ENCODE data around the gene PIK3AP1. TPM values are rescaled to one million over a fixed set of nuclear protein-coding genes. Genes with fewer than 3 reads are reported as not detected.

Gene PIK3AP1
- total RNA-seq, 1 experiment from 2014 or later = 1.7 TPM

DNA sequence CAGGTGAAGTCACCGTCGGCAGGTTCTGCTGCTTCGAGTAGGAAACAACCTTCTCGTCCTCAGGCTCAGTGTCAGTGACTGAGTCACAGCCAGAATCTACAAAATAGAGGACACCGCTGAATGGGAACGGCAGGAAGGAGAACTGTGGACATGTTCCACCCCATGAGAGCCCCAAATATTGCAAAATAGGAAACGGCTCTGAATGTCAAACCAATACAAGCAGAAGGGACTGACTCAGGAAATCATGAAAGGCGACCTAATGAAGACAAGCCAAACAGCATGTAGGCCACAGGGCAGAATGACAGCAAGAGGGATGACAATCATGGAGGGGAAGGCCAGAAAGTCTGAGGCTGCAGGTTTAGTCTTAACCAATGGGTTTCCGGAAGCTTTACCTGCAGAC lies 63.5 kb downstream of the PIK3AP1 start:
- no peak overlapping the region for H2BK5ac ChIP-seq (ENCODE audit: insufficient read length, low read length)
- H3K23me2 ChIP-seq (ENCODE audit: insufficient read length, low read depth, low read length, poor library complexity, severe bottlenecking) = no peaks in the 10 kb centered on the region
- no peak overlapping the region for H3K18ac ChIP-seq (ENCODE audit: insufficient read length, low read depth, low read length)
- no peak overlapping the region for H3K9ac ChIP-seq (ENCODE audit: extremely low read depth, insufficient read length, low read length)
- peaks cover 3 to 10% (median 5%) of the 10 kb centered on the region in 3 experiments; a peak in 6 of 7 replicates for H3K36me3 Mint-ChIP-seq (ENCODE audit: insufficient read depth in 1 of 3, low read depth in 3 of 3)
- no peak overlapping the region for H3K27ac Mint-ChIP-seq
- H3K79me1 ChIP-seq (ENCODE audit: insufficient read depth, low read depth, low read length, poor library complexity, severe bottlenecking) = no peaks in the 10 kb centered on the region
- no peaks in the 10 kb centered on the region for H3K4me1 ChIP-seq (ENCODE audit: insufficient read depth, low read length)
- no CpG with 5 or more reads among the region's 9 CpGs for WGBS (ENCODE audit: extremely low coverage, insufficient read length, low lambda C conversion rate)
- no peak overlapping the region for H3K23ac ChIP-seq (ENCODE audit: insufficient read length, low read depth, low read length)
- no peaks in the 10 kb centered on the region for H3K27me3 ChIP-seq (ENCODE audit: insufficient read depth, low read length)
- no peak overlapping the region for H3K14ac ChIP-seq (ENCODE audit: insufficient read depth, low read length)
- H2AK5ac ChIP-seq (ENCODE audit: insufficient read length, low read length) = no peak overlapping the region
- H2BK12ac ChIP-seq (ENCODE audit: insufficient read length, low read depth, low read length) = no peak overlapping the region
- no peak overlapping the region for H3K4me3 Mint-ChIP-seq
- no peak overlapping the region for H3K27ac ChIP-seq (ENCODE audit: insufficient read length, low read depth, low read length)
- H4K20me1 ChIP-seq (ENCODE audit: control insufficient read depth, insufficient read depth, insufficient read length) = no peaks in the 10 kb centered on the region
- DNase-seq = no peak
- H3K56ac ChIP-seq (ENCODE audit: insufficient read length, low read depth, low read length) = no peak overlapping the region
- H3K9me3 Mint-ChIP-seq = peaks cover 3 to 8% of the 10 kb centered on the region in 2 experiments; a peak in 4 of 5 replicates
- H2AFZ ChIP-seq (ENCODE audit: low read length) = no peak overlapping the region
- no peaks in the 10 kb centered on the region for H3K27me3 Mint-ChIP-seq (ENCODE audit: low read depth)
- H4K91ac ChIP-seq (ENCODE audit: insufficient read length, low read depth, low read length) = no peak overlapping the region
- no peak overlapping the region for H3T11ph ChIP-seq (ENCODE audit: low read length)
- H2BK120ac ChIP-seq (ENCODE audit: low read depth, low read length, poor library complexity, severe bottlenecking) = no peak overlapping the region
- H4K8ac ChIP-seq (replicated peaks; ENCODE audit: insufficient read length, low read depth, low read length) = no peak overlapping the region
- no peak overlapping the region for H3K4me2 ChIP-seq (ENCODE audit: insufficient read depth, insufficient read length, low read length)
- H3K4me1 Mint-ChIP-seq = peaks cover 0 to 5% of the 10 kb centered on the region in 2 experiments; a peak in 2 of 4 replicates
- H3K4ac ChIP-seq (ENCODE audit: low read depth, low read length) = no peak overlapping the region
- H2BK15ac ChIP-seq (ENCODE audit: low read depth, low read length) = no peak overlapping the region
- no peak overlapping the region for H4K5ac ChIP-seq (ENCODE audit: insufficient read length, low read depth, low read length)
- H3K9me3 ChIP-seq (ENCODE audit: control insufficient read depth, low read depth, low read length) = no peaks in the 10 kb centered on the region
- H2BK20ac ChIP-seq (ENCODE audit: low read depth, low read length, poor library complexity, severe bottlenecking) = no peak overlapping the region
- TF ChIP-seq, protein P1, sequence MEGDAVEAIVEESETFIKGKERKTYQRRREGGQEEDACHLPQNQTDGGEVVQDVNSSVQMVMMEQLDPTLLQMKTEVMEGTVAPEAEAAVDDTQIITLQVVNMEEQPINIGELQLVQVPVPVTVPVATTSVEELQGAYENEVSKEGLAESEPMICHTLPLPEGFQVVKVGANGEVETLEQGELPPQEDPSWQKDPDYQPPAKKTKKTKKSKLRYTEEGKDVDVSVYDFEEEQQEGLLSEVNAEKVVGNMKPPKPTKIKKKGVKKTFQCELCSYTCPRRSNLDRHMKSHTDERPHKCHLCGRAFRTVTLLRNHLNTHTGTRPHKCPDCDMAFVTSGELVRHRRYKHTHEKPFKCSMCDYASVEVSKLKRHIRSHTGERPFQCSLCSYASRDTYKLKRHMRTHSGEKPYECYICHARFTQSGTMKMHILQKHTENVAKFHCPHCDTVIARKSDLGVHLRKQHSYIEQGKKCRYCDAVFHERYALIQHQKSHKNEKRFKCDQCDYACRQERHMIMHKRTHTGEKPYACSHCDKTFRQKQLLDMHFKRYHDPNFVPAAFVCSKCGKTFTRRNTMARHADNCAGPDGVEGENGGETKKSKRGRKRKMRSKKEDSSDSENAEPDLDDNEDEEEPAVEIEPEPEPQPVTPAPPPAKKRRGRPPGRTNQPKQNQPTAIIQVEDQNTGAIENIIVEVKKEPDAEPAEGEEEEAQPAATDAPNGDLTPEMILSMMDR (conservative IDR thresholded peaks at IDR 0.05) = no peak
- H3K79me2 ChIP-seq (ENCODE audit: insufficient read depth, low read length) = no peaks in the 10 kb centered on the region

Measured in H9 (cell line).